ENCODE results near the gene RARB.

The RARB gene

GRCh38 chr3:25572336-25572735, 144.3 kb downstream of the RARB start:
- TF ChIP-seq, protein P1, sequence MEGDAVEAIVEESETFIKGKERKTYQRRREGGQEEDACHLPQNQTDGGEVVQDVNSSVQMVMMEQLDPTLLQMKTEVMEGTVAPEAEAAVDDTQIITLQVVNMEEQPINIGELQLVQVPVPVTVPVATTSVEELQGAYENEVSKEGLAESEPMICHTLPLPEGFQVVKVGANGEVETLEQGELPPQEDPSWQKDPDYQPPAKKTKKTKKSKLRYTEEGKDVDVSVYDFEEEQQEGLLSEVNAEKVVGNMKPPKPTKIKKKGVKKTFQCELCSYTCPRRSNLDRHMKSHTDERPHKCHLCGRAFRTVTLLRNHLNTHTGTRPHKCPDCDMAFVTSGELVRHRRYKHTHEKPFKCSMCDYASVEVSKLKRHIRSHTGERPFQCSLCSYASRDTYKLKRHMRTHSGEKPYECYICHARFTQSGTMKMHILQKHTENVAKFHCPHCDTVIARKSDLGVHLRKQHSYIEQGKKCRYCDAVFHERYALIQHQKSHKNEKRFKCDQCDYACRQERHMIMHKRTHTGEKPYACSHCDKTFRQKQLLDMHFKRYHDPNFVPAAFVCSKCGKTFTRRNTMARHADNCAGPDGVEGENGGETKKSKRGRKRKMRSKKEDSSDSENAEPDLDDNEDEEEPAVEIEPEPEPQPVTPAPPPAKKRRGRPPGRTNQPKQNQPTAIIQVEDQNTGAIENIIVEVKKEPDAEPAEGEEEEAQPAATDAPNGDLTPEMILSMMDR (IDR thresholded peaks at IDR 0.05; ENCODE audit: low read depth, low read length, missing control alignments), result no peak
- no peak for DNase-seq (ENCODE audit: extremely low read depth, low read depth)
- H3K4me3 ChIP-seq (replicated peaks; ENCODE audit: low read depth, low read length), result no peak overlapping the region

- no peak for DNase-seq (ENCODE audit: extremely low read depth, low read depth)
- TF ChIP-seq, protein P1 (IDR thresholded peaks at IDR 0.05; ENCODE audit: low read depth, low read length, missing control alignments), result no peak
- H3K4me3 ChIP-seq (replicated peaks; ENCODE audit: low read depth, low read length), result no peak overlapping the region
These were observed 144.9 kb downstream of the RARB start for GRCh38 chr3:25572919-25573385.

DNA sequence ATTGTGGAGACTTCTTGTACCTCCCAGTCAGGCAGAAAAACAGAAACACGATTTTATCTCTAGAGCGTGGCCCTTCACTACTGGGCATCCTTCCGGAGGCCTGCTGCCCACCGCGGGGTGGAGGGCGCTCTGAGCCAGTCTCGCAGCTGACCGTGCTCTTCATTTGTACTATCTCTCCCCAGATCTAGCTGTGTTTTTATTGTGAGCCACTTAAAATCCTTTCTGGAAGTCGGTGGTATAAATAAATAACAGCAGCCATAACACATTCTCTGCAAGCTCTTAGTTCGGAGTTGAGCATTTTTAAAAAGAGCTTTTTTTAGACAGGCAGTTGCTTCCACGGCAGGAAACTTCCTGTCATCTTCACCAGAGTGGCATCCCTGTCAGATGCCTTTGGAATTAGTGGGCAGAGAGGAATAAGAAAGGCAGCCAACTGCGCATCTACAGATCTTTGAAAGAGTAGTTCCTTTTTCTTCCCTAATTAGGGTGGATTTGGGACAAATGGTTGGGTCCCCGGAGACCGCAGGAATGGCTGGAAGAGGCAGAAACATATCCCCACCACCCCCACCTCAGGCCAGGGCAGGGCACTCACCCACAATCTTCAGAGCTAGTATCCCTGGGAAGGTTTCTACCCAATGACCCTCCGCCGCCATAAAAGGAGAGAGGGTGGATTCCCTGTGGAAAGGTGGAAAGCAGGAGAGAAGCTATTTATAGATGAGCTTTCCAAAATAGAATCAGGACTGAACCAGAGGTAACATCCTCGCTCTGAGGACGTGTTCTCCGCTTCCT, 145.5 kb downstream of the RARB start:
- no peak for DNase-seq (ENCODE audit: extremely low read depth, low read depth)
- TF ChIP-seq, protein P1 (IDR thresholded peaks at IDR 0.05; ENCODE audit: low read depth, low read length, missing control alignments), result no peak
- no peak overlapping the region for H3K4me3 ChIP-seq (replicated peaks; ENCODE audit: low read depth, low read length)

GRCh38 chr3:25574172-25574765, 146.2 kb downstream of the RARB start:
- TF ChIP-seq, protein P1 (IDR thresholded peaks at IDR 0.05; ENCODE audit: low read depth, low read length, missing control alignments), result no peak
- DNase-seq (ENCODE audit: extremely low read depth, low read depth), result no peak
- no peak overlapping the region for H3K4me3 ChIP-seq (replicated peaks; ENCODE audit: low read depth, low read length)

- TF ChIP-seq, protein P1 (IDR thresholded peaks at IDR 0.05; ENCODE audit: low read depth, low read length, missing control alignments), result no peak
- no peak overlapping the region for H3K4me3 ChIP-seq (replicated peaks; ENCODE audit: low read depth, low read length)
- no peak for DNase-seq (ENCODE audit: extremely low read depth, low read depth)
These were observed 146.9 kb downstream of the RARB start for GRCh38 chr3:25575001-25575400.

GRCh38 chr3:25576146-25576545, 148.1 kb downstream of the RARB start:
- DNase-seq (ENCODE audit: extremely low read depth, low read depth), result no peak
- no peak overlapping the region for H3K4me3 ChIP-seq (replicated peaks; ENCODE audit: low read depth, low read length)
- TF ChIP-seq, protein P1 (IDR thresholded peaks at IDR 0.05; ENCODE audit: low read depth, low read length, missing control alignments), result no peak

Measured in HFF-Myc (cell line).